Measurements from ENCODE around the gene ANGEL2. TPM values are rescaled to one million over a fixed set of nuclear protein-coding genes. Genes with fewer than 3 reads are reported as not detected.

Gene ANGEL2, protein sequence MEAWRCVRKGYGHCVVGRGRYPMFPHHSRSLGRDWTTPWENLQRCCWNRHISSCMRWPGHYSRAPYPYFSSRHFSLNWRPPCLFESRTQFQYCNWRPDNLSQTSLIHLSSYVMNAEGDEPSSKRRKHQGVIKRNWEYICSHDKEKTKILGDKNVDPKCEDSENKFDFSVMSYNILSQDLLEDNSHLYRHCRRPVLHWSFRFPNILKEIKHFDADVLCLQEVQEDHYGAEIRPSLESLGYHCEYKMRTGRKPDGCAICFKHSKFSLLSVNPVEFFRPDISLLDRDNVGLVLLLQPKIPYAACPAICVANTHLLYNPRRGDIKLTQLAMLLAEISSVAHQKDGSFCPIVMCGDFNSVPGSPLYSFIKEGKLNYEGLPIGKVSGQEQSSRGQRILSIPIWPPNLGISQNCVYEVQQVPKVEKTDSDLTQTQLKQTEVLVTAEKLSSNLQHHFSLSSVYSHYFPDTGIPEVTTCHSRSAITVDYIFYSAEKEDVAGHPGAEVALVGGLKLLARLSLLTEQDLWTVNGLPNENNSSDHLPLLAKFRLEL
- total RNA-seq (2022; extraction: Qiagen RNA extraction) = 14.5 to 18.5 TPM (median 16.3 TPM) in 5 replicates

GRCh38 chr1:213015099-213016050 lies at the start of gene ANGEL2:
Gene ANGEL2 (minus strand): TSS chr1:213015867. CDS start chr1:213015671, 196 bp downstream.

DNA sequence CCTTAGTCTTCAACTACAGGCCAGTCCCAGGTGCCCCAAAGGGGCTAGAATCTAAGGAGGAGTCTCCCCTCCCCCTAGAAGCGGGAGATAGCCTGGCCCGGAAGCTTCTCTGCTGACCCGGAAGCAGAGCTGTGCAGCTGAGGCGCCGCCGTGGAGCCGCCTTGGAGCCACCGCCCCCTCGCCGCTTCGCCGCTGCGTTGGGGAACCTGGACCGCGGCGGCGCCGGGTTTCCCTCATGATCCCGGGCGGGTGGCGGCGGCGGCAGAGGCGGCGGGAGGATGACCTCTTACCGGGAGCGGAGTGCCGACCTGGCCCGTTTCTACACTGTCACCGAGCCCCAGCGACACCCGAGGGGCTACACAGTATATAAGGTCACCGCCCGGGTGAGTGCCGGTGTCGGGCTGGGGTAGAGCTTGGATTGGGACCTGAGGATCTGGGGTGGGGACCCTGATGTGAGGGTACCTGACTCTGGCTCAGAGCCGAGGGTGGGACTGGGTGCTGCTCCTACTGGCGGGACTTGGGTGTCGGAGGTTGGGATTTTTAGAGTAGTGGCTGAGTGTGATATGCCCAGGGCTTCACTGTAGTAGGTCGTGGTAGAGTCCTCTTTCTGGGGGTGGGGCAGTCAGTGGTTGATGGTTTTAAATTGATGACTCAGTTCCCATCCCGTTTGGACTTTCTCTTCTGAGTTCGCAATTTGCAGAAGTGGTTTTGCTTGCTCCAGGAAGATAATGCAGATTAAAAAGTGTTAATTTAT lies 35.6 kb upstream of the ANGEL2 start, which contains the start of gene RPS6KC1:
RPS6KC1 (plus strand) TSS at position 115 of the 754 bp plus-strand sequence; CDS start at position 279, 164 bp downstream.

GRCh38 chr1:212950243-212951125 lies 65.2 kb downstream of the ANGEL2 start, which contains the start of gene VASH2:
Gene VASH2 (plus strand): TSS chr1:212950541. CDS start chr1:212951543, 1,002 bp downstream.

Other genes with a start within 250 kb of the ANGEL2 start
- 25.5 to 38.7 TPM (median 32.3 TPM) in 5 replicates for gene NSL1, start 224.1 kb downstream of the ANGEL2 start, total RNA-seq (2022; extraction: Qiagen RNA extraction)
- gene TATDN3, start 224.0 kb downstream of the ANGEL2 start, total RNA-seq (2022; extraction: Qiagen RNA extraction) = 10.6 to 15.4 TPM (median 12.9 TPM) in 5 replicates
- not detected in 5 replicates for gene SPATA45, start 168.2 kb downstream of the ANGEL2 start, total RNA-seq (2022; extraction: Qiagen RNA extraction)
- 13.1 to 18.2 TPM (median 16.4 TPM) in 5 replicates for gene FLVCR1, start 157.6 kb downstream of the ANGEL2 start, total RNA-seq (2022; extraction: Qiagen RNA extraction)
- gene VASH2, start 65.3 kb downstream of the ANGEL2 start, total RNA-seq (2022; extraction: Qiagen RNA extraction) = 1.7 to 3.5 TPM (median 2.9 TPM) in 5 replicates
- gene RPS6KC1, start 35.4 kb upstream of the ANGEL2 start, total RNA-seq (2022; extraction: Qiagen RNA extraction) = 8.5 to 11.5 TPM (median 10.7 TPM) in 5 replicates

All from A549 treated with Mapracorat at 1 μM for 4 hours (cell line).